22Rv1 (cell line): Measurements from ENCODE around the gene TFF3.

Source experiments
- ZFX ChIP-seq: fragments of 450-650 bp; IDR thresholded peaks from 2 replicates; pipeline ENCODE4 v1.6.1; 2017; ENCODE audit warnings: antibody characterized with exemption, borderline replicate concordance
- TF ChIP-seq, protein P1 (sequence below): fragments of 450-650 bp; IDR thresholded peaks from 2 replicates; pipeline ENCODE4 v1.5.1; 2017; ENCODE audit warnings: mild to moderate bottlenecking

DNA sequence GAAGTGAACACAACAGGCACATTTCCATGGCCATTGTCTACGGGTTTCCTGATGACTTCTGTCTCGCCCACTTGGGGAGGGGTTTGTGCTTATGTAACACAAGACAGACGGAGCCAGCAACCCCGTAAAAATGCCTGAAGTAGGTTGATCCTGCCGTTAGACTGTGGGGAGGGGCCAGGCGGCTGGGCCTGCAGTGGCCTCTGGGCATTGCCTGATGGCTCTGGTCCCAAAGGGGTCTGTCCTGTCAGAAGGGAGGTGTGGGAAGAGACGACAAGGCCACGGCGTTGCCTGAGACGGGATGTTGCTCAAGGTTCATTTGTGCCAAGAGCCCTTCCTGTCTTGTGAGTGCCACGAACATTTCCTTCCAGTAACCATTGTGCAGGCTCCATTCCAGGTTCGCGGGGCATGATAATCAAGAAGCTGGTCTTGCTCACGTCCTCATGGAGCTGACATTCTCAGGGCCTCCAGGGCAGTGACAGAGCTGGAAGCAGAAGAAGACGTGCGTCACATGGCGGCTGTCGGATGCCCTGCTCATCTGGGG lies 51.5 kb downstream of the TFF3 start:
- TF ChIP-seq, protein P1, sequence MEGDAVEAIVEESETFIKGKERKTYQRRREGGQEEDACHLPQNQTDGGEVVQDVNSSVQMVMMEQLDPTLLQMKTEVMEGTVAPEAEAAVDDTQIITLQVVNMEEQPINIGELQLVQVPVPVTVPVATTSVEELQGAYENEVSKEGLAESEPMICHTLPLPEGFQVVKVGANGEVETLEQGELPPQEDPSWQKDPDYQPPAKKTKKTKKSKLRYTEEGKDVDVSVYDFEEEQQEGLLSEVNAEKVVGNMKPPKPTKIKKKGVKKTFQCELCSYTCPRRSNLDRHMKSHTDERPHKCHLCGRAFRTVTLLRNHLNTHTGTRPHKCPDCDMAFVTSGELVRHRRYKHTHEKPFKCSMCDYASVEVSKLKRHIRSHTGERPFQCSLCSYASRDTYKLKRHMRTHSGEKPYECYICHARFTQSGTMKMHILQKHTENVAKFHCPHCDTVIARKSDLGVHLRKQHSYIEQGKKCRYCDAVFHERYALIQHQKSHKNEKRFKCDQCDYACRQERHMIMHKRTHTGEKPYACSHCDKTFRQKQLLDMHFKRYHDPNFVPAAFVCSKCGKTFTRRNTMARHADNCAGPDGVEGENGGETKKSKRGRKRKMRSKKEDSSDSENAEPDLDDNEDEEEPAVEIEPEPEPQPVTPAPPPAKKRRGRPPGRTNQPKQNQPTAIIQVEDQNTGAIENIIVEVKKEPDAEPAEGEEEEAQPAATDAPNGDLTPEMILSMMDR: no peak
- TF ChIP-seq ZFX: no peak
